ENCODE results near the gene OBSCN.

Gene OBSCN

GRCh38 chr1:228293816-228294500 is 86.1 kb downstream of the OBSCN start:
- DNase-seq = no peak

DNA sequence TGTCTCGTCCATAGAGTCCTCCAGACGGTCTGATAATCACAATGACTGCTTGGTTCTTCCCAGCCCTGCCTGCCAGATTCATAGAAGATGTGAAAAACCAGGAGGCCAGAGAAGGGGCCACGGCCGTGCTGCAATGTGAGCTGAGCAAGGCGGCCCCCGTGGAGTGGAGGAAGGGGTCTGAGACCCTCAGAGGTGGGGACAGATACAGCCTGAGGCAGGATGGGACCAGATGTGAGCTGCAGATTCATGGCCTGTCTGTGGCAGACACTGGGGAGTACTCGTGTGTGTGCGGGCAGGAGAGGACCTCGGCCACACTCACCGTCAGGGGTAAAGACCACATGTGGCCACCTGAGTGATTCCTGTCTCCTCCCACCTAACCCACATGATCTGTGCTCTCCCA is 86.9 kb downstream of the OBSCN start:
- DNase-seq = no peak

- no peak for DNase-seq
These were observed 87.4 kb downstream of the OBSCN start for GRCh38 chr1:228295201-228295600.

DNA sequence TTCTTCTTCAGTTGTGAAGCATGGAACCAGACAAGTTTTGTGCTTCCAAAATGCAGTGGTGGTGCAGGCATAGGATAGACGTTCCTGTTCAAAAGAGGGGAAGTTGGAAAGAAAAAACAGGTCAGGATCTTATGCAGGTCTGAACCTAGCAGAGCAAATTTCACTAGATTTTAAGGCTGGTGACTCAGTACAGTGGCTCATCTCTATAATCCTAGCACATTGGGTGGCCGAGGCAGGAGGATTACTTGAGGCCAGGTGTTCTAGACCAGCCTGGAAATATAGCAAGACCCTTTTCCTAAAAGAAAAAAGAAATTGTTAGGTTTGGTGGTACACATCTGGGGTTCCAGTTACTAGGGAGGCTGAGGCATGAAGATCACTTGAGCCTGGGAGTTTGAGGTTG is 88.1 kb downstream of the OBSCN start:
- DNase-seq = no peak

DNA sequence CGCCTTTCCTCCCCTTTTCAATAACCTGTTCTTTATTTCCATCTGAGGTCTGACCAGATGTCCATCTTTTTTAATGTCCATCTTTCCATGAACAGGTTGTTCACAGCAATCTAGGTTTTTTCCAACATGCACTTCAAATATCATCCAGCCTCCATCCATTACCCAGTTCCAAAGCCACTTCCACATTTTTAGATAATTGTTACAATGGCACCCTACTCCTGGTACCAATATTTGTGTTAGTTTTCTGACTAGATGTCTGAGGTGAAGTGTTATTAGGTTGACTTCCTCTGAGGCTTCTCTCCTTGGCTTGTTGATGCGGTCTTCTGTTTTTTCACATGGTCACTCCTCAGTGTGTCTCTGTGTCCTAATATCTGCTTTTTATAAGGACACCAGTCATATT is 89.4 kb downstream of the OBSCN start:
- DNase-seq = no peak

DNA sequence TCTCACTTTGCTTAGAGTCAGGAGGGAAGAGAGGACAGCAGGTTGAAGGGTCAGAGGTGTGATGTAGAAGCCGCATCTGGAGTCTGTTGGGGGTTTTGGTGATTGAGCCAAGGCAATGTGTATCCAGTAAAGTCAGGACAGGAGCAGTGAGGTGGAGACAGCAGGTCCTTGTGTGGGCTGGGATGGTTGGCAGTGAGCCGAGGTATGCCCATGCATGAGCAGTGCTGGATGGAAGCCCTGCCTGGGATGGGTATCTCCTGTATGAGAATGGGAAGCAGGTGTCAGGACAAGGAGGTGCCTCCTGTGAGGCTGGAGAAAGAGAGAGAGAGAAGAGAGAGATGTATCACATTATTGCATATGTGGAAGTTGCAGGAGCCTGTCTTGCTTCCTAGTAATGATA is 90.0 kb downstream of the OBSCN start:
- DNase-seq = no peak

- no peak for DNase-seq
These were observed 90.6 kb downstream of the OBSCN start for GRCh38 chr1:228298471-228298870.

GRCh38 chr1:228299211-228299610 is 91.4 kb downstream of the OBSCN start:
- no peak for DNase-seq

- DNase-seq = no peak
These were observed 92.1 kb downstream of the OBSCN start for GRCh38 chr1:228299901-228300300.

DNA sequence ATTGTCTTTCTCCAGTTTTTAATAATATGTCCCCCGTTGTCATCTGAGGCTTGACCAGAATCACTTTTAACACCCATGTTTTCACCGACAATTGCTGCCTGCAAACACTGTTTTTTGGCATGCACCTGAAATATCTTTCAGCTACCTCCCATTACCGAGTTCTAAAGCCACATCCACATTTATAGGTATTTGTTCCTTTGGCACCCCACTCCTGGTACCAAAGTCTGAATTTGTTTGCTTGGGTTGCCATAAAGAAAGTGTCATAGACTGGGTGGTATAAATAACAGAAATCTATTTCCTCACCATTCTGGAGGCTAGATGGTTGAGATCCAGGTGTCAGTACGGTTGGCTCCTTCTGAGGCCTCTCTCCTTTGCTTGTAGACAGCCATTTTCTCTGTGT is 94.2 kb downstream of the OBSCN start:
- no peak for DNase-seq

- no peak for DNase-seq
These were observed 95.8 kb downstream of the OBSCN start for GRCh38 chr1:228303596-228303995.

GRCh38 chr1:228304225-228304624 is 96.4 kb downstream of the OBSCN start:
- no peak for DNase-seq

DNA sequence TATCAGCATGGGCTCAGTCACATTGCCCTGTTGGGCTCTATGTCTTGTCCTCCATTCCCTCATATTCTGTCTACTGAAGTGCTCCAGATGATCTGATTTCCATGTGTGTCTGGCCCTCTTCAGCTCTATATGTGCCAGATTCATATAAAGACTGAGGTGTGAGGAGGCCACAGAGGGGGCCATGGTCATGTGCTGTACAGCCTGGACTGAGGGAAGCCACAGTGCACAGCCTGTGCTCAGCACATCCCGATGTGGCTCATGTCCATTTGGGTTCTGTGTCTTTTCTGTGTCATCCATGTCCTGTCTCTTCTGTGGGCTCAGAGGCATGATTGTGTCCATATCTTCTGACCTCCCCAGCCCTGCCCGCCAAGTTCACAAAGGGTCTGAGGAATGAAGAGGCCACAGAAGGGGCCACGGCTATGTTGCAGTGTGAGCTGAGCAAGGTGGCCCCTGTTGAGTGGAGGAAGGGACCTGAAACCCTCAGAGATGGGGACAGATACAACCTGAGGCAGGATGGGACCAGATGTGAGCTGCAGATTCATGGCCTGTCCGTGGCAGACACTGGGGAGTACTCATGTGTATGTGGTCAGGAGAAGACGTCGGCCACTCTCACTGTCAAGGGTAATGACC is 97.0 kb downstream of the OBSCN start:
- no peak for DNase-seq

GRCh38 chr1:228305721-228306152 is 97.9 kb downstream of the OBSCN start:
- DNase-seq = no peak

DNA sequence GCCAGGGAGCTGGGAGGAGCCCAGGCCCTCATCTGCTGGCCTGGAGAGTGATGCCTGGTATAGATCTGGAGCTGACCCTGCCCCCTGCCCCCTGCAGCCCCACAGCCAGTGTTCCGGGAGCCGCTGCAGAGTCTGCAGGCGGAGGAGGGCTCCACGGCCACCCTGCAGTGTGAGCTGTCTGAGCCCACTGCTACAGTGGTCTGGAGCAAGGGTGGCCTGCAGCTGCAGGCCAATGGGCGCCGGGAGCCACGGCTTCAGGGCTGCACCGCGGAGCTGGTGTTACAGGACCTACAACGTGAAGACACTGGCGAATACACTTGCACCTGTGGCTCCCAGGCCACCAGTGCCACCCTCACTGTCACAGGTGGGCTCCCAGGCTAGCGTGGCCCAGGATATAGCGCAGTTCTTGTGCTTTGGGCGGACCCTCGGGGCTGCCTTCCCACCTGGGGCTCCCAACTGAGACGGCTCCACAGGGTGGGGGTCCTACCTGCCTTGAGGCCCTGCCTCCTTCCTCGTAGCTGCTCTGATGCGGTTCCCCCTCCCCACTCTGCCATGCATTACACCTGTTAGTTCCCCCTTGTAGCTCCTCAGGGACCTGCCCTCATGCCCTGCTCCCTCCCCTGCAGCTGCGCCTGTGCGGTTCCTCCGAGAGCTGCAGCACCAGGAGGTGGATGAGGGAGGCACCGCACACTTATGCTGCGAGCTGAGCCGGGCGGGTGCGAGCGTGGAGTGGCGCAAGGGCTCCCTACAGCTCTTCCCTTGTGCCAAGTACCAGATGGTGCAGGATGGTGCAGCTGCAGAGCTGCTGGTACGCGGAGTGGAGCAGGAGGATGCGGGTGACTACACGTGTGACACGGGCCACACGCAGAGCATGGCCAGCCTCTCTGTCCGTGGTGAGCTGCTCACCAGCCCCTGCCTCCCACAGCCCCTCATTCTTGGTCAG is 98.7 kb downstream of the OBSCN start:
- DNase-seq = no peak

DNA sequence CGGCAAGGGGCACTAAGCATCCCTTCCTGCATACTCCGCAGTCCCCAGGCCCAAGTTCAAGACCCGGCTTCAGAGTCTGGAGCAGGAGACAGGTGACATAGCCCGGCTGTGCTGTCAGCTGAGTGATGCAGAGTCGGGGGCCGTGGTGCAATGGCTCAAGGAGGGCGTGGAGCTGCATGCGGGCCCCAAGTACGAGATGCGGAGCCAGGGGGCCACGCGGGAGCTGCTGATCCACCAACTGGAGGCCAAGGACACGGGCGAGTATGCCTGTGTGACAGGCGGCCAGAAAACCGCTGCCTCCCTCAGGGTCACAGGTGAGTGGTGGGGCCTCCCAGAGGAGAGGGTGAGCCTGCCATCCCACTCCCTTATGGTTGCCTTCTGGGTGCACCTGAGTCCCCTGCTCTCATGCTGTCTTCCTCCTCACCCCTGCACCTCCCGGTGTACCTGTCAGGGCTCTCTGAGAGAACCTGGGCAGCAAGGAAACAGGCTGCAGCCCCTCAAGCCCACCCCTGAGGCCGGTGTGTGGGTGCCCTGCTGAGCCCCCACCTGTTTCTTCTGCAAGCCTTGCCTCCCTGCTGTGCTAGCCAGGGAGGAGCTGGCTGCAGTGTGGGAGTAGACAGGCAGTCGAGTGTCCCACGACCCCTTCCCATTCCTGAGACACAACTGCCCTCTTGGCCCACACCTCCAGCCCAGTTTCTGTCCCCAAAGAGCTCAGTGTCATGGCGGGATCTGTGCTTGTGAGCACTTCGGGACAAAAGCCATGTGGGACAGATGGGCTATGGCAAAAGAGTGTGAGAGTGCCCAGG is 99.6 kb downstream of the OBSCN start:
- DNase-seq = no peak

DNA sequence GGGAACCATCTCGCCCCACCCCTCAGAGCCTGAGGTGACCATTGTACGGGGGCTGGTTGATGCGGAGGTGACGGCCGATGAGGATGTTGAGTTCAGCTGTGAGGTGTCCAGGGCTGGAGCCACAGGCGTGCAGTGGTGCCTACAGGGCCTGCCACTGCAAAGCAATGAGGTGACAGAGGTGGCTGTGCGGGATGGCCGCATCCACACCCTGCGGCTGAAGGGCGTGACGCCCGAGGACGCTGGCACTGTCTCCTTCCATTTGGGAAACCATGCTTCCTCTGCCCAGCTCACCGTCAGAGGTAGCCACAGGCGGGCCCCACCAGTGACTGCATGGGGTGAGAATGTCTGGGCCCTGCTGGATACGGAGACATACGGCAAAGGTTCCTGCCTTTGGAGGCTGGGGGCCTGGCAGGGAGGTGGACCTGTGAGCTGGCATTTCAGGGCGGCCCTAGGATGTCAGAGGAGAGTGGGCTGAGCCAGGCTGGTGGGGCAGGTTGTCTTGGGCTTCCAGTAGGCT is 100.3 kb downstream of the OBSCN start:
- DNase-seq = no peak

- DNase-seq = no peak
These were observed 100.9 kb downstream of the OBSCN start for GRCh38 chr1:228308628-228309325.

DNA sequence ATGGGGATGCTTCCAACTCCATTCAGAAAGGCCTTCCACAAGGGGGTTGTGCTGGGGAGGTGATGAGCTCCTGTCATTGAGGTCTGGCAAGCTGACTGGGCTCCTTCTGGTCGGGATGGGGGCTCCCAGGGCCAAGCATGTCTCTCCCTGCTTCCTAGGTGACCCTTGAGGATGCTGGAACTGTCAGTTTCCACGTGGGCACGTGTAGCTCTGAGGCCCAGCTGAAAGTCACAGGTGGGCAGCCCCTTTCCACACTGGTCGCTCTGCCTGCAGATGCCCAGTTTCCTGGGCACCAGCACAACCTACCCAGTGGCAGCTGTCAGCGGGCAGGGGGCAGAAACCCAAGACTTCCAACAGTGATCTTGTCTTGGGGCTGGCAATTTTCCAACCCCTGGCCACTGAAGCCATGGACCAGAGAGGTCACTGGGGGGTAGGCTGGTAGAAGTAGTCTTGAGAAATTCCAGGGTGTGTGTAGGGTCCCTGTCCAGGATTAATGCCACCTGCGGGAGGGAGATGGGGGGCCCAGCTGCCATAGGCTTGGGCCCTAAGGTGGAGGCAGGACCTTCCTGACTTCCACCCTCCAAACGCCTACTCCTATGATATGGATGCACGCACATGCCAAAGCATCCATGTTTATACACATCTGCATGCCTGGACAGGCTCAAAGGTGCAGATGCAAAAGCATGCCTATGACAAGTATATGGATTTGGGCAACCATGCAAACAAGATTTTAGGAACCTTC is 101.7 kb downstream of the OBSCN start:
- DNase-seq = no peak

DNA sequence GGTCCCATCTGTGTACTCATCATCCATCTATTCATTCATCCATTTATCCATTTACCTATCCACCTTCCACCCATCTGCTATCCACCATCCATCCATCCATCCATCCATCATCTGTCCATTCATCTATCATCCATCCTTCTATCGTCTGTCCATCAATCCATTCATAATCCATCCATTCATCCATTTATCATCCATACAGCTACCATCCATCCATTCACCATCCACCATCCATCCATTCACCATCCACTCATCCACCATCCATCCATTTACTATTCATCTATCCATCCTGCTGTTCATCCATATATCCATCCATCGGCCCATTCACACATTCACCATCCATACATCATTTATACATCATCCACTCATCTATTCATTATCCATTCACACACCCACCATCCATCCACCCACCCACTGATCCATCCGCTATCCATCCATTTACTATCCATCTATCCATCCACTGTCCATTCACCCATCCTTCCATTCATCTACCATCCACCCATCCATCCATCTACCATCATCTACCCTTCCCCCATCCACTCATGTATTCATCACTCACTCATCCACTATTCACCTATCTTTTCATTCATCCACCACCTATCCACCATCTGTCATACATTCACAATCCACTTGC is 102.4 kb downstream of the OBSCN start:
- no peak for DNase-seq

DNA sequence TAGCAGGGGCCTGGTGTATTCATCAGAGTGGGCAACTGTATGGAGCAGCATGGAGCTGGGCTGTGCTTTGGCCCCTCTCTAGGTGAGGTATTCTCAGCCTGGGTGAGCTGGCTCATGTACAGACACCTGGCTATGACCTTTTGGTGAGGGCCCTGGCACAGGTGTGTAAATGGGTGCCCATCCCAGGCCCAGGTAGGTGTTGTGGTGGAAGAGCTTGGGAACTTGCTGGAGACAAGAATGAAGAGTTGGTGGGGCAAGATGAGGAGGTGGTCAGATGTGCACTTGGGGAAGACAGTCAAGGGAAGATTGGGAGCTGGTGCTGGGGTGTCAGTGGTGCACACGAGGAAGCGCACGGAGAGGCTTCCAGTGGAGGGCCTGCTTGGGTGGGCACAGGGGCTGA is 103.2 kb downstream of the OBSCN start:
- DNase-seq = no peak

Measured in SIG-M5 (cell line).